ENCODE measurements around the gene LTBP2. TPM values are rescaled to one million over a fixed set of nuclear protein-coding genes. Genes with fewer than 3 reads are reported as not detected.

Gene LTBP2
- total RNA-seq, 2 donors from 2014 or later, result 0.25 to 0.84 TPM

GRCh38 chr14:74589291-74589879 is 22.7 kb downstream of the LTBP2 start:
- Mint-ChIP-seq H3K27me3 (ENCODE audit: low read depth) (peaks cover 8% of the 10 kb centered on the region), H3K36me3 (ENCODE audit: insufficient read depth in 2 of 2) (no peaks in the 10 kb centered on the region), H3K9me3 (no peaks in the 10 kb centered on the region), H3K4me3 (no peak overlapping the region), H3K4me1 (ENCODE audit: low read depth) (peaks cover 7% of the 10 kb centered on the region), H3K27ac (no peak overlapping the region)
- DNase-seq (no peak), ATAC-seq (replicated peaks in 1 of 2) (no peak)

- no peak for DNase-seq
- H3K36me3 Mint-ChIP-seq (ENCODE audit: insufficient read depth in 2 of 2), result no peaks in the 10 kb centered on the region
- H3K4me1 Mint-ChIP-seq (ENCODE audit: low read depth), result peaks cover 27% of the 10 kb centered on the region
- peaks cover 11% of the 10 kb centered on the region for H3K27me3 Mint-ChIP-seq (ENCODE audit: low read depth)
- H3K9me3 Mint-ChIP-seq, result no peaks in the 10 kb centered on the region
- H3K4me3 Mint-ChIP-seq, result no peak overlapping the region
- no peak overlapping the region for H3K27ac Mint-ChIP-seq
- ATAC-seq (replicated peaks in 1 of 2), result no peak
These were observed 24.7 kb downstream of the LTBP2 start for GRCh38 chr14:74587363-74587707.

- H3K36me3 Mint-ChIP-seq (ENCODE audit: insufficient read depth in 2 of 2), result no peaks in the 10 kb centered on the region
- peaks cover 32% of the 10 kb centered on the region for H3K4me1 Mint-ChIP-seq (ENCODE audit: low read depth)
- H3K4me3 Mint-ChIP-seq, result no peak overlapping the region
- ATAC-seq (replicated peaks in 1 of 2) (no peak), DNase-seq (no peak)
- H3K27me3 Mint-ChIP-seq (ENCODE audit: low read depth), result peaks cover 12% of the 10 kb centered on the region
- no peak overlapping the region for H3K27ac Mint-ChIP-seq
- no peaks in the 10 kb centered on the region for H3K9me3 Mint-ChIP-seq
These were observed 25.2 kb downstream of the LTBP2 start for GRCh38 chr14:74586681-74587362.

- Mint-ChIP-seq H3K9me3 (no peaks in the 10 kb centered on the region), H3K36me3 (ENCODE audit: insufficient read depth in 2 of 2) (no peaks in the 10 kb centered on the region), H3K27me3 (ENCODE audit: low read depth) (peaks cover 12% of the 10 kb centered on the region), H3K4me1 (ENCODE audit: low read depth) (peaks cover 36% of the 10 kb centered on the region), H3K4me3 (no peak overlapping the region), H3K27ac (no peak overlapping the region)
- ATAC-seq (replicated peaks in 1 of 2) (no peak), DNase-seq (no peak)
These were observed 26.4 kb downstream of the LTBP2 start for GRCh38 chr14:74585406-74586335.

- H3K9me3 Mint-ChIP-seq, result peaks cover 0 to 2% of the 10 kb centered on the region in 2 donors
- peaks cover 12% of the 10 kb centered on the region for H3K27me3 Mint-ChIP-seq (ENCODE audit: low read depth)
- no peak overlapping the region for H3K27ac Mint-ChIP-seq
- no peak overlapping the region for H3K4me3 Mint-ChIP-seq
- DNase-seq (no peak), ATAC-seq (replicated peaks in 1 of 2) (no peak)
- H3K4me1 Mint-ChIP-seq (ENCODE audit: low read depth), result peaks cover 44% of the 10 kb centered on the region
- peaks cover 0 to 4% of the 10 kb centered on the region in 2 donors for H3K36me3 Mint-ChIP-seq (ENCODE audit: insufficient read depth in 2 of 2)
These were observed 27.1 kb downstream of the LTBP2 start for GRCh38 chr14:74584951-74585350.

GRCh38 chr14:74583689-74584434 is 28.2 kb downstream of the LTBP2 start:
- Mint-ChIP-seq H3K4me1 (ENCODE audit: low read depth) (peaks cover 55% of the 10 kb centered on the region), H3K27me3 (ENCODE audit: low read depth) (peaks cover 12% of the 10 kb centered on the region), H3K27ac (no peak overlapping the region), H3K9me3 (peaks cover 0 to 2% of the 10 kb centered on the region in 2 donors), H3K4me3 (no peak overlapping the region), H3K36me3 (ENCODE audit: insufficient read depth in 2 of 2) (peaks cover 0 to 4% of the 10 kb centered on the region in 2 donors)
- DNase-seq, result peak; percentile 41 to 66
- ATAC-seq (replicated peaks in 1 of 2), result peak; percentile 78 to 81

GRCh38 chr14:74582910-74583581 is 29.0 kb downstream of the LTBP2 start:
- H3K4me3 Mint-ChIP-seq, result no peak overlapping the region

GRCh38 chr14:74580275-74580672 is 31.8 kb downstream of the LTBP2 start:
- Mint-ChIP-seq H3K9me3 (peaks cover 0 to 2% of the 10 kb centered on the region in 2 donors), H3K27me3 (ENCODE audit: low read depth) (peaks cover 15% of the 10 kb centered on the region), H3K36me3 (ENCODE audit: insufficient read depth in 2 of 2) (peaks cover 0 to 4% of the 10 kb centered on the region in 2 donors), H3K4me1 (ENCODE audit: low read depth) (peaks cover 65% of the 10 kb centered on the region), H3K27ac (peak overlapping the region; percentile 50), H3K4me3 (peak overlapping the region; percentile 54 to 59)
- ATAC-seq (replicated peaks in 1 of 2), result no peak
- no peak for DNase-seq

More at GRCh38 chr14:74582910-74583581, 29.0 kb downstream of the LTBP2 start:
- no peak for DNase-seq
- no peak overlapping the region for H3K27ac Mint-ChIP-seq
- peaks cover 12% of the 10 kb centered on the region for H3K27me3 Mint-ChIP-seq (ENCODE audit: low read depth)
- H3K36me3 Mint-ChIP-seq (ENCODE audit: insufficient read depth in 2 of 2), result peaks cover 0 to 4% of the 10 kb centered on the region in 2 donors
- peaks cover 0 to 2% of the 10 kb centered on the region in 2 donors for H3K9me3 Mint-ChIP-seq
- peaks cover 62% of the 10 kb centered on the region for H3K4me1 Mint-ChIP-seq (ENCODE audit: low read depth)
- no peak for ATAC-seq (replicated peaks in 1 of 2)

- H3K4me3 Mint-ChIP-seq, result peak overlapping the region; percentile 54 to 59
- DNase-seq, result peak; percentile 68 to 77
- ATAC-seq (replicated peaks in 1 of 2), result peak; percentile 81 to 84
These were observed 32.4 kb downstream of the LTBP2 start for GRCh38 chr14:74579447-74580274.

GRCh38 chr14:74578479-74578878 is 33.6 kb downstream of the LTBP2 start:
- H3K27ac Mint-ChIP-seq, result no peak overlapping the region
- peaks cover 9% of the 10 kb centered on the region for H3K27me3 Mint-ChIP-seq (ENCODE audit: low read depth)
- DNase-seq (no peak), ATAC-seq (replicated peaks in 1 of 2) (no peak)
- H3K36me3 Mint-ChIP-seq (ENCODE audit: insufficient read depth in 2 of 2), result peaks cover 0 to 4% of the 10 kb centered on the region in 2 donors
- H3K4me1 Mint-ChIP-seq (ENCODE audit: low read depth), result peaks cover 63% of the 10 kb centered on the region
- H3K9me3 Mint-ChIP-seq, result peaks cover 0 to 2% of the 10 kb centered on the region in 2 donors
- no peak overlapping the region for H3K4me3 Mint-ChIP-seq

More at GRCh38 chr14:74579447-74580274, 32.4 kb downstream of the LTBP2 start:
- Mint-ChIP-seq H3K9me3 (peaks cover 0 to 2% of the 10 kb centered on the region in 2 donors), H3K4me1 (ENCODE audit: low read depth) (peaks cover 63% of the 10 kb centered on the region), H3K36me3 (ENCODE audit: insufficient read depth in 2 of 2) (peaks cover 0 to 4% of the 10 kb centered on the region in 2 donors), H3K27ac (peak overlapping the region; percentile 50), H3K27me3 (ENCODE audit: low read depth) (peaks cover 9% of the 10 kb centered on the region)

- Mint-ChIP-seq H3K36me3 (ENCODE audit: insufficient read depth in 2 of 2) (peaks cover 0 to 4% of the 10 kb centered on the region in 2 donors), H3K4me1 (ENCODE audit: low read depth) (peaks cover 63% of the 10 kb centered on the region), H3K27me3 (ENCODE audit: low read depth) (peaks cover 9% of the 10 kb centered on the region), H3K4me3 (no peak overlapping the region), H3K27ac (no peak overlapping the region), H3K9me3 (peaks cover 0 to 2% of the 10 kb centered on the region in 2 donors)
- ATAC-seq (replicated peaks in 1 of 2), result no peak
- no peak for DNase-seq
These were observed 34.1 kb downstream of the LTBP2 start for GRCh38 chr14:74577948-74578275.

Data from activated T-cell treated with anti-CD3 and anti-CD28 coated beads, Interleukin-2, amount 50 U/mL, for 72 hours (primary cell).